GM18499 (cell line): ENCODE results near the gene NCKAP5.

ENCODE experiments used
- ATAC-seq: cut with Tn5 transposase; IDR thresholded peaks from one replicate; pipeline ENCODE4 v1.9.1; 2021; ENCODE audit warnings: moderate number of reproducible peaks; ENCODE audit not compliant: insufficient read depth, unreplicated experiment

The NCKAP5 gene

DNA sequence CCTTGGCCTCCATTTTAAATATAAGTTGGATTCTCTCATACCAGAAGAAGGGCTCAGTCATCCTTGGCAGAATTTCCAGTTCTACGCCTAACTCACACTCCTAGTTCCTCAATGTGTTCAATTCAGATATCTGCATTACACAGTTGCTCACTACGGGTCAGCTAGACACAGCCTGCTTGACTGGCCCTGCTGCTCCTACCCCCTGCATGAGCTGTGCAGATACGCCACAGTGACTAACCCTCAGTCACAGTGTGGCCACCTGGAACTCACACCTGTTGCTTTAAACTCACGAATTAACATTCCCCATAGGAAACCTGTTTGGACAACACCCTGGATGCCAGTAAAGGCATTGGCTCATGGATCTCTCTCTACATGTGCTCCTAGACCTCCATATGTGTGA lies 429.6 kb downstream of the NCKAP5 start:
- ATAC-seq = no peak

DNA sequence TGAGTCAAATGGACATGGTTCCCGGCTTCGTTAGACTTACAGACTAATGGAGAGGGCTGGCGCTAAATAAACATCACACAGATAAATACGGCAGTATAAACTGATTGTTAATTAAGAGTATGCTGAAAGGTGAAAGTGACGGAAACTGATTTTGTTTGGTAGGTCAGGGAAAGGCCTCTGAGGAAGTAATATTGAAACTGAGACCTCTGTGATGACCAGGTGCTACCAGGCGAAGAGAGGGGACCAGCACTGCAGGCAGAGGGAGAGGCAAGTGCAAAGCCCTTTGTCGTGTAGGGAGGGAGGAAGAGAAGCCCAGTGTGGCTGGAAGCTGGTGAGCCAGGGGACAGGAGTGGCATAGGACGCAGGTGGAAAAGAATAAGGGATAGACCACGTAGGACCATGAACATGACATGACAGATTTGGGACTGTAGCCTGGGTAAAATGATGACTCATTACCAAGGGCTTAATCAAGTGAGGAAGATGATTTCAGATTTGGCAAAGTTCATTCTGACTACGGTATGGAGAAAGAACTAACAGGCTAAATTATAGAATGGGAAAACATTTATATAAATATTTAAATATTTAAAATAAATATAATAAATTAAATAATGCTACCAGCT lies 433.1 kb downstream of the NCKAP5 start:
- no peak for ATAC-seq

DNA sequence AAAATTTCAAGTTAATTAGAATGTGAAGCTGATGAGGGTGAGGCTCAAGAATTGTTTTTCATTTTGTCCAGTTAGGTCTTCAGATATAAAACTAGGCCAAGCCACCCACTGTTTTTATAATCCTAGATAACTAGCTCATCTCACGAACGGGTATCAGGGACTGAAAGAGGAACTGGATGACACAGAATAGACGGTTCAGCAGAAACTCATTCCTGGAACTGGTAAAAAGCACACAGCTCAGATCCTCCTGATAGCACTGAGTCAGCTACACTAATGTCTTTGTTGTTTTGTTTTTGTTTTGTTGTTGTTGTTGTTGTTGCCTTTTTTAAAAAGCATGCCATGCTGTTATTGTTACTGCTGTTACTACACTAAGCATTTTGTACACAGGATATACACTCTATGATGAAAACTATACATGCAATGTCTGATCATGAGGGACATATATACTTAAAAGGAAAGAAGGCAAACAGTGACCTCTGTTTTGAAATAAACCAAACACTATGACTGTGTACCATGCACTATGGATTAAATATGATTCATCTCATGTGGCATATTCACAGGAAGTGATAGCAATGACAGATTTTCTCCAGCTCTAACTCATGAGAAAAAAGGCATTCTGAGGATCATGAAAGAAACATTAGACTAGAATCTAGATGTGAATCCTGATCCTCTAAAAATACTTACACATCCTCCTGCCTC lies 437.6 kb downstream of the NCKAP5 start:
- ATAC-seq = no peak

DNA sequence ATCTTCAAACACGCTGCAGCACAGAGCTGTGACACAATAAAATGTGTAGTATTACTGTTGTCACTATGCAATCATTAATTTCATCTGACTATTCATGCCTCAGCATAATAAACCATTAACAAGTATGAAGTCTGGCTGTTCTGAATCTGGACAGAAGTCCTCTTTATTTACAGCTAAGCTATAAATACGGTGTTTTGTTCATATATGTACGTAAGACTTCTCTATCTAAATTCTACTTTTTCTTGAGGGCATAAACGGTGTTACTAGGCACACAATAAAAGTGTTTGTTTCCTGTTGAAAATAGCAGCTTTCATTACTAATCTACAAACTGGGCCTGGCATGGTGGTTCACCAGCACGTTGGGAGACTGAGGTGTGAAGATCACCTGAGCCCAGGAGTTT lies 443.8 kb downstream of the NCKAP5 start:
- no peak for ATAC-seq

GRCh38 chr2:133123904-133124303 lies 444.4 kb downstream of the NCKAP5 start:
- ATAC-seq = no peak

GRCh38 chr2:133123393-133123792 lies 444.9 kb downstream of the NCKAP5 start:
- ATAC-seq = no peak

- ATAC-seq = no peak
These were observed 445.7 kb downstream of the NCKAP5 start for GRCh38 chr2:133122529-133122928.

- no peak for ATAC-seq
These were observed 448.0 kb downstream of the NCKAP5 start for GRCh38 chr2:133120310-133120709.

- no peak for ATAC-seq
These were observed 458.1 kb downstream of the NCKAP5 start for GRCh38 chr2:133110201-133110600.

GRCh38 chr2:133109772-133110171 lies 458.5 kb downstream of the NCKAP5 start:
- no peak for ATAC-seq

DNA sequence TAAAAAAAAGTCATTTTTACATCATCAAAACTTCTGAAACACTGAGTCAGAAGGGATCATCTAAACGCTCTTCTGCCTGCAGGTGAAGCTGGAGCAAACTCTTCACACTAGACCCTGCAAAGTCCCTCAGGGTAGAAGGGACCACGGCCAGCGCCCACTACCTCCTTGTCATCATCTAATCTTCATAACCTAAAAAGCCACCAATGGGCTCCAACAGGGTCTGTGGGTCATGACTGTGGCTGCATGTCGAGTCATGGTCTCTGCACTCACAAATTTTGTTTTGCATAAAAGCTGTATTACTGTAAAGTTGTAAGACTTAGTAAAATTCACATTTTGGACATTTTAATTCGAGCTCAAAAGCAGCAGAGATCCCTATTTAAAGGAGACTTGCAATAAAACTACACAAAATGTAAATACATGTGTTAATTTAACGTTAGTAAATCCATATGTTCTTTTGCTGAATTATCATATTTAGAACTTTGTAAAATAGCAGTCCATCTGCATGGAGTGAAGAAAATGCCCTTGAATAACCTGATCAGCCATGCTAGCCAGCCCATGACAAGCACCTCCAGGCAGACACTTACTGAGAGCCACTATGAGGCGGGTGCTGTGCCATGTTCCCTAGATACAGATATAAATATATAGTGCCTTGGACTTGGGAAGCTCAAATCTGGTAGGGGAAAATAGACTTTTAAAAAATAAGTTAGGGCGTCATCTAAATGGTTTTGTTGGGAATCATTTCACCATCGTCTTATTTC lies 461.0 kb downstream of the NCKAP5 start:
- no peak for ATAC-seq

- no peak for ATAC-seq
These were observed 463.4 kb downstream of the NCKAP5 start for GRCh38 chr2:133104871-133105270.

DNA sequence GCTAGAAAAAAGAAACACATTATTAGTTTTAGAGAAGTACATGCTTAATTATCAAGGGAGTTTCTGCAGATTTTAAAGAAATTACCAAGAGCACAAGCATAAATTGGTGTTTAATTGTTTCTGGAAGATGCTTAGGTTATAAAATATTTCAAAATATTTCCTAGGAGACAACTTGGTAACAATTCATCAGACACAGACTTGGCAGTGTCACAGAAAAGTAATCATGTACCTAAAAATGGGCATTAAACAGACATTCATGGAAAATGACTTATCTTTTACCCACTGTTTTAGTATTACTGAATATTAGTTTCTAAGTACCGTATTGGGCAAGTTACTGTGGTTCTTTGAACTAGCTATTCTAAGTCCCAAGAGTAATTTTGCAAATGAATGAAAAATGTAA lies 469.5 kb downstream of the NCKAP5 start:
- ATAC-seq = no peak

DNA sequence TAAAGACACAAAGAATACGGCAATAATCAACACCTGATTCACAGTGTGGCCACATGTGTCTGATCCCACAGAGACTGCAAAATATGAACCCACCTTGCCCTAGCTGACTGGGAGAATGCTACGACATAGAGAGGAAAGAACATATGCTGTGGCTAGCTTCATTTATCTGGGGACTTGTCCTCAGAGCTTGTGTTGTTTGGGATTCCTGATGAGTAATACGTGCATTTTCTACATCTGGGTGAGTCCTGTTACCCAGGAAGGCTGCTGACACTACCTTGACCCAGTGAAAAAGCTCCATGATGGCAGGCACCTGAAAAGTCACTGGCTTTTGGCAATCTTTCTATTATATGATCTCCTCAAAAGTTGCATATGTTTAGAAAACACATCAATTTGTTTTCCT lies 470.6 kb downstream of the NCKAP5 start:
- no peak for ATAC-seq

DNA sequence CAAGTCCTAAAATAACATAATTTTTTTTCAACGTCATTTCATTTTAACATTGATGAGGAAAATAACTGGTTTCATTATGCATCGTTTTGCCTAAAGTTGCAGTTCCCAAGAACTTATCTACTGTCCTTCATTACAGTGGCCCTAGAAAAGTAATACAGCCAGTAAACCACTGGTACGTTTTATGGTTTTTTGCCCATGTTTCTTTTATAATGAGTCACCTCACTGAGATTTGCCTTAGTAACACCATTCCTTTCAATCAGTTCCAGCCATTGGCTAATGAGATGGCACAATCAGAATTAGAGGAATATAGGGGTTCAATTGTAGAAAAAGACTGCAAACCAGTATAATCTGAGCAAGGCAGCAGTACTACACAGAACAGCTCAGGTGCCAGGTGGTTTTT lies 475.7 kb downstream of the NCKAP5 start:
- ATAC-seq = no peak

DNA sequence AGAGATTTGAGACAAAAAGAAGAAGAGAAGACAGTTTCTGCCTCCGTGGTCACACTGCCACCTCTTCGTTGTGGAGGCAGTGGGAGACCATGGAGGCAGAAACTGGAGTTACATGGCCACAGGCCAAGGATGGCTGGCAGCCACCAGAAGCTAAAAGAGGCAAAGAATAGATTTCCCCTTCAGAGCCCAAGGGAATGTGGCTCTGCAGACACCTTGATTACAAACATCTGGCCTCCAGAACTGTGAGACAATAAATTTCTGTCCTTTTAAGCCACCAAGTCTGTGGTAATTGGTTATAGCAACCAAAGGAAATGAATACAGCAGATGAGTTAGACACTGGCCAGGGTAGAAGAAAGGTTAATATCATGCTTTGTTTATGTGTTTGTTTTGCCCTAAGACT lies 477.9 kb downstream of the NCKAP5 start:
- ATAC-seq = no peak

- ATAC-seq = no peak
These were observed 482.1 kb downstream of the NCKAP5 start for GRCh38 chr2:133086176-133086575.

GRCh38 chr2:133085646-133086045 lies 482.6 kb downstream of the NCKAP5 start:
- no peak for ATAC-seq

DNA sequence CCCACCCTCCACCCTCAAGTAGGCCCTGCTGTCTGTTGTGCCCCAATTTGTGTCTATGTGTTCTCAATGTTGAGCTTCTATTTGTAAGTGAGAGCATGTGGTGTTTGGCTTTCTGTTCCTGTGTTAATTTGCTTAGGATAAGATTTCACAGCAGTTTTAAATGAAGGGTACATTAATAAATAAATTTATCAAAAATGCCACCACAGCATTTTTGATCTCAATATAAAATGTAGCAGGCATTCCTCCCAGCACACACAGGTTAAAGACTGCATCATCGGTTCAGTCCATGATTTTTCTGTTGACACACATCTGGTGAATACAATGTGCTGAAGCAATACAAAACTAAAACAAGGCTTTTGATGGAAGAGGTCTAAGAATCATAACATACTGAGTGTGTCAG lies 486.2 kb downstream of the NCKAP5 start:
- ATAC-seq = no peak

GRCh38 chr2:133080822-133081221 lies 487.4 kb downstream of the NCKAP5 start:
- ATAC-seq = no peak

- no peak for ATAC-seq
These were observed 489.4 kb downstream of the NCKAP5 start for GRCh38 chr2:133078667-133079411.
